ENCODE measurements around the gene FAM20C.
"Not testable (repeated sequence)": the region's sequence is repeated elsewhere in the genome, so short reads cannot be mapped to it uniquely, and the experiment has no call there.

Gene FAM20C

GRCh38 chr7:254337-255037, 62.1 kb downstream of the FAM20C start:
- in situ Hi-C loops (cut with MboI; ENCODE audit: low sequenced_read_pairs) = no loop called here

GRCh38 chr7:255038-255435, 62.7 kb downstream of the FAM20C start:
- in situ Hi-C loops (cut with MboI; ENCODE audit: low sequenced_read_pairs) = no loop called here

GRCh38 chr7:255721-256361, 63.5 kb downstream of the FAM20C start:
- in situ Hi-C loops (cut with MboI; ENCODE audit: low sequenced_read_pairs) = no loop called here

GRCh38 chr7:256461-256940, 64.1 kb downstream of the FAM20C start:
- in situ Hi-C loops (cut with MboI; ENCODE audit: low sequenced_read_pairs) = no loop called here

GRCh38 chr7:256981-257646, 64.7 kb downstream of the FAM20C start:
- in situ Hi-C loops (cut with MboI; ENCODE audit: low sequenced_read_pairs) = no loop called here

GRCh38 chr7:257647-257992, 65.2 kb downstream of the FAM20C start:
- in situ Hi-C loops (cut with MboI; ENCODE audit: low sequenced_read_pairs) = no loop called here

- in situ Hi-C loops (cut with MboI; ENCODE audit: low sequenced_read_pairs) = no loop called here
These were observed 66.3 kb downstream of the FAM20C start for GRCh38 chr7:258476-259190.

GRCh38 chr7:259191-259505, 66.8 kb downstream of the FAM20C start:
- in situ Hi-C loops (cut with MboI; ENCODE audit: low sequenced_read_pairs) = no loop called here

- in situ Hi-C loops (cut with MboI; ENCODE audit: low sequenced_read_pairs) = no loop called here
These were observed 67.5 kb downstream of the FAM20C start for GRCh38 chr7:259751-260405.

GRCh38 chr7:260441-261281, 68.3 kb downstream of the FAM20C start:
- in situ Hi-C loops (cut with MboI; ENCODE audit: low sequenced_read_pairs) = no loop called here

- in situ Hi-C loops (cut with MboI; ENCODE audit: low sequenced_read_pairs) = no loop called here
These were observed 69.2 kb downstream of the FAM20C start for GRCh38 chr7:261341-262250.

- in situ Hi-C loops (cut with MboI; ENCODE audit: low sequenced_read_pairs) = no loop called here
These were observed 69.8 kb downstream of the FAM20C start for GRCh38 chr7:262251-262572.

- in situ Hi-C loops (cut with MboI; ENCODE audit: low sequenced_read_pairs) = not testable (repeated sequence)
These were observed 70.4 kb downstream of the FAM20C start for GRCh38 chr7:262631-263311.

GRCh38 chr7:263483-264351, 71.3 kb downstream of the FAM20C start:
- in situ Hi-C loops (cut with MboI; ENCODE audit: low sequenced_read_pairs) = not testable (repeated sequence)

- in situ Hi-C loops (cut with MboI; ENCODE audit: low sequenced_read_pairs) = no loop called here
These were observed 72.3 kb downstream of the FAM20C start for GRCh38 chr7:264541-265191.

- in situ Hi-C loops (cut with MboI; ENCODE audit: low sequenced_read_pairs) = no loop called here
These were observed 73.0 kb downstream of the FAM20C start for GRCh38 chr7:265192-265997.

All from hTERT RPE-1 (cell line).